HEK293 (cell line): ENCODE data around the gene GRIP1.

ENCODE experiments used
- CTCF ChIA-PET: fragments of 350-600 bp; formaldehyde crosslinking; extraction: SDS; loops from one replicate; lab custom pipeline; 2021; ENCODE audit warnings: antibody characterized with exemption; lab: Yijun Ruan, JAX
- POLR2A ChIA-PET: fragments of 300-600 bp; formaldehyde crosslinking; extraction: SDS; loops from one replicate; lab custom pipeline; 2020; ENCODE audit warnings: antibody characterized with exemption, inconsistent platforms; lab: Yijun Ruan, JAX
- H3K27ac ChIP-seq: fragments of 200-500 bp; sonication (Bioruptor generic); 2 replicates; pipeline ENCODE4 v1.5.1; 2014; ENCODE audit warnings: low read depth, low read length, control low read depth, inconsistent platforms; ENCODE audit errors: extremely low read depth
- H3K36me3 ChIP-seq, 2 experiments: fragments of 200-500 bp in 1 of 2; sonication (Bioruptor generic) in 1 of 2; 1 replicate in 1 of 2; 2 replicates in 1 of 2; pipeline ENCODE4 v1.5.1; 2014 to 2017; ENCODE audit warnings: inconsistent platforms in 2 of 2, low read length in 2 of 2; ENCODE audit not compliant: control insufficient read depth in 2 of 2, insufficient read depth in 1 of 2
- H3K4me1 ChIP-seq: fragments of 200-500 bp; sonication (Bioruptor generic); 2 replicates; pipeline ENCODE4 v1.5.1; 2014; ENCODE audit warnings: mild to moderate bottlenecking, low read length, inconsistent platforms; ENCODE audit not compliant: control insufficient read depth, insufficient read depth
- H3K4me3 ChIP-seq: 2 replicates; pipeline ENCODE4 v1.5.1; 2011; ENCODE audit warnings: low read depth, mild to moderate bottlenecking, control low read depth, low read length, moderate library complexity
- H3K9me3 ChIP-seq: fragments of 200-500 bp; sonication (Bioruptor generic); 2 replicates; pipeline ENCODE4 v1.5.1; 2014; ENCODE audit warnings: low read depth, low read length, inconsistent platforms; ENCODE audit not compliant: control insufficient read depth, insufficient read depth
- MYNN ChIP-seq: fragments of 450-650 bp; formaldehyde crosslinking; IDR thresholded peaks from 2 replicates; pipeline ENCODE4 v1.5.1; 2016; ENCODE audit warnings: missing biosample characterization, missing genetic modification characterization, borderline replicate concordance
- MZF1 ChIP-seq: fragments of 450-650 bp; formaldehyde crosslinking; IDR thresholded peaks from 2 replicates; pipeline ENCODE4 v1.5.1; 2017; ENCODE audit warnings: missing biosample characterization, missing genetic modification characterization, borderline replicate concordance
- PRDM1 ChIP-seq: fragments of 450-650 bp; formaldehyde crosslinking; IDR thresholded peaks from 2 replicates; pipeline ENCODE4; 2016; ENCODE audit warnings: missing biosample characterization, missing genetic modification characterization
- SP2 ChIP-seq: fragments of 450-650 bp; formaldehyde crosslinking; IDR thresholded peaks from 2 replicates; pipeline ENCODE4 v1.5.1; 2016; ENCODE audit warnings: missing biosample characterization, missing genetic modification characterization
- ZBTB8A ChIP-seq: fragments of 450-650 bp; formaldehyde crosslinking; IDR thresholded peaks from 2 replicates; pipeline ENCODE4 v1.5.1; 2016; ENCODE audit warnings: missing biosample characterization, missing genetic modification characterization
- ZNF155 ChIP-seq: fragments of 450-650 bp; formaldehyde crosslinking; IDR thresholded peaks from 2 replicates; pipeline ENCODE4 v1.5.1; 2016; ENCODE audit warnings: missing biosample characterization, missing genetic modification characterization
- ZNF214 ChIP-seq: fragments of 450-650 bp; formaldehyde crosslinking; IDR thresholded peaks from 2 replicates; pipeline ENCODE4 v1.5.1; 2017; ENCODE audit warnings: missing biosample characterization, mild to moderate bottlenecking, missing genetic modification characterization, borderline replicate concordance
- ZNF24 ChIP-seq: fragments of 450-650 bp; formaldehyde crosslinking; IDR thresholded peaks from 2 replicates; pipeline ENCODE4 v1.5.1; 2016; ENCODE audit warnings: missing biosample characterization, missing genetic modification characterization
- ZNF416 ChIP-seq: fragments of 450-650 bp; formaldehyde crosslinking; IDR thresholded peaks from 2 replicates; pipeline ENCODE4 v1.5.1; 2016; ENCODE audit warnings: missing biosample characterization, missing genetic modification characterization
- ZNF426 ChIP-seq: fragments of 450-650 bp; formaldehyde crosslinking; IDR thresholded peaks from 2 replicates; pipeline ENCODE4 v1.5.1; 2017; ENCODE audit warnings: missing biosample characterization, missing genetic modification characterization, mild to moderate bottlenecking, inconsistent platforms, moderate library complexity
- ZNF548 ChIP-seq: fragments of 450-650 bp; formaldehyde crosslinking; IDR thresholded peaks from 2 replicates; pipeline ENCODE4 v1.5.1; 2016; ENCODE audit warnings: missing biosample characterization, missing genetic modification characterization
- ZNF561 ChIP-seq: fragments of 450-650 bp; IDR thresholded peaks from 2 replicates; pipeline ENCODE4 v1.5.1; 2018; ENCODE audit warnings: missing biosample characterization, missing genetic modification characterization, borderline replicate concordance
- ZNF701 ChIP-seq: fragments of 450-650 bp; formaldehyde crosslinking; IDR thresholded peaks from 2 replicates; pipeline ENCODE4 v1.5.1; 2016; ENCODE audit warnings: missing biosample characterization, missing genetic modification characterization
- ZNF76 ChIP-seq: fragments of 450-650 bp; formaldehyde crosslinking; IDR thresholded peaks from 2 replicates; pipeline ENCODE4; 2016; ENCODE audit warnings: low read depth, missing biosample characterization, missing genetic modification characterization, borderline replicate concordance
- TF ChIP-seq, protein P1 (sequence below): fragments of 450-650 bp; formaldehyde crosslinking; IDR thresholded peaks from 2 replicates; pipeline ENCODE4 v1.5.1; 2016; ENCODE audit warnings: missing biosample characterization, missing genetic modification characterization
- TF ChIP-seq, protein P2 (sequence below): fragments of 450-650 bp; formaldehyde crosslinking; IDR thresholded peaks from 2 replicates; pipeline ENCODE4 v1.5.1; 2016; ENCODE audit warnings: missing biosample characterization, missing genetic modification characterization
- TF ChIP-seq, protein P3 (sequence below): fragments of 450-650 bp; formaldehyde crosslinking; IDR thresholded peaks from 2 replicates; pipeline ENCODE4 v1.5.1; 2016; ENCODE audit warnings: missing biosample characterization, missing genetic modification characterization, borderline replicate concordance
- TF ChIP-seq, protein P4 (sequence below): fragments of 450-650 bp; formaldehyde crosslinking; IDR thresholded peaks from 2 replicates; pipeline ENCODE4 v1.5.1; 2016; ENCODE audit warnings: missing biosample characterization, missing genetic modification characterization
- TF ChIP-seq, protein P5 (sequence below): fragments of 450-650 bp; formaldehyde crosslinking; IDR thresholded peaks from 2 replicates; pipeline ENCODE4 v1.5.0; 2017; ENCODE audit warnings: missing biosample characterization, missing genetic modification characterization, borderline replicate concordance

Gene GRIP1

DNA sequence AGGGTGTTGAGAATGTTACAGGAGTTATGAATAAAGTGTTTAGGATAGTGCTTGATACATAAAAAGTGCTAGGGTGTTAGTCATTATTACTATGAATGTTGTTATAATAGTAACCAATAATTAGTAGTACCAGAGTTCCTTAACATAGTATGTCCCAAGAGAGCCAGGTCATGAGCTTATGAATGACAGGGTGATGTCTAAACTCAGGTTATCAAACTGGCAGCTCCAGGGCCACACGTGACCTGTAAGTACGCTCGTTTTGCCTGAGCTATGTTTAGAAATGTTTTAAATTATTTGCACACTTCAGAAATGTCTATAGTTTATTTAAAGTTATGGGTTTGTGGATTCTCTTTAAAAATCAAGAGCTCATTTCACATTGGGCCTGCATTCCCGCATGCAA, 14.1 kb upstream of the GRIP1 start:
- H3K36me3 ChIP-seq, result no peaks in the 10 kb centered on the region
- POLR2A ChIA-PET, result interaction anchor here (0.7 kb wide), 1 partner anchor 15 kb away, joined by 3 read pairs; no protein-coding TSS in a partner anchor
- TF ChIP-seq, protein P1, sequence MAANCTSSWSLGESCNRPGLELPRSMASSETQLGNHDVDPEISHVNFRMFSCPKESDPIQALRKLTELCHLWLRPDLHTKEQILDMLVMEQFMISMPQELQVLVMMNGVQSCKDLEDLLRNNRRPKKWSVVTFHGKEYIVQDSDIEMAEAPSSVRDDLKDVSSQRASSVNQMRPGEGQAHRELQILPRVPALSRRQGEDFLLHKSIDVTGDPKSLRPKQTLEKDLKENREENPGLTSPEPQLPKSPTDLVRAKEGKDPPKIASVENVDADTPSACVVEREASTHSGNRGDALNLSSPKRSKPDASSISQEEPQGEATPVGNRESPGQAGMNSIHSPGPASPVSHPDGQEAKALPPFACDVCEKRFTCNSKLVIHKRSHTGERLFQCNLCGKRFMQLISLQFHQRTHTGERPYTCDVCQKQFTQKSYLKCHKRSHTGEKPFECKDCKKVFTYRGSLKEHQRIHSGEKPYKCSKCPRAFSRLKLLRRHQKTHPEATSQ (tag by site-specific recombination), result no peak
- no peak for TF ChIP-seq ZNF155
- TF ChIP-seq, protein P2, sequence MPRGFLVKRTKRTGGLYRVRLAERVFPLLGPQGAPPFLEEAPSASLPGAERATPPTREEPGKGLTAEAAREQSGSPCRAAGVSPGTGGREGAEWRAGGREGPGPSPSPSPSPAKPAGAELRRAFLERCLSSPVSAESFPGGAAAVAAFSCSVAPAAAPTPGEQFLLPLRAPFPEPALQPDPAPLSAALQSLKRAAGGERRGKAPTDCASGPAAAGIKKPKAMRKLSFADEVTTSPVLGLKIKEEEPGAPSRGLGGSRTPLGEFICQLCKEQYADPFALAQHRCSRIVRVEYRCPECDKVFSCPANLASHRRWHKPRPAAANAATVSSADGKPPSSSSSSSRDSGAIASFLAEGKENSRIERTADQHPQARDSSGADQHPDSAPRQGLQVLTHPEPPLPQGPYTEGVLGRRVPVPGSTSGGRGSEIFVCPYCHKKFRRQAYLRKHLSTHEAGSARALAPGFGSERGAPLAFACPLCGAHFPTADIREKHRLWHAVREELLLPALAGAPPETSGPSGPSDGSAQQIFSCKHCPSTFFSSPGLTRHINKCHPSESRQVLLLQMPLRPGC (tag by site-specific recombination), result no peak
- TF ChIP-seq MZF1 (tag by site-specific recombination), result no peak
- TF ChIP-seq, protein P3, sequence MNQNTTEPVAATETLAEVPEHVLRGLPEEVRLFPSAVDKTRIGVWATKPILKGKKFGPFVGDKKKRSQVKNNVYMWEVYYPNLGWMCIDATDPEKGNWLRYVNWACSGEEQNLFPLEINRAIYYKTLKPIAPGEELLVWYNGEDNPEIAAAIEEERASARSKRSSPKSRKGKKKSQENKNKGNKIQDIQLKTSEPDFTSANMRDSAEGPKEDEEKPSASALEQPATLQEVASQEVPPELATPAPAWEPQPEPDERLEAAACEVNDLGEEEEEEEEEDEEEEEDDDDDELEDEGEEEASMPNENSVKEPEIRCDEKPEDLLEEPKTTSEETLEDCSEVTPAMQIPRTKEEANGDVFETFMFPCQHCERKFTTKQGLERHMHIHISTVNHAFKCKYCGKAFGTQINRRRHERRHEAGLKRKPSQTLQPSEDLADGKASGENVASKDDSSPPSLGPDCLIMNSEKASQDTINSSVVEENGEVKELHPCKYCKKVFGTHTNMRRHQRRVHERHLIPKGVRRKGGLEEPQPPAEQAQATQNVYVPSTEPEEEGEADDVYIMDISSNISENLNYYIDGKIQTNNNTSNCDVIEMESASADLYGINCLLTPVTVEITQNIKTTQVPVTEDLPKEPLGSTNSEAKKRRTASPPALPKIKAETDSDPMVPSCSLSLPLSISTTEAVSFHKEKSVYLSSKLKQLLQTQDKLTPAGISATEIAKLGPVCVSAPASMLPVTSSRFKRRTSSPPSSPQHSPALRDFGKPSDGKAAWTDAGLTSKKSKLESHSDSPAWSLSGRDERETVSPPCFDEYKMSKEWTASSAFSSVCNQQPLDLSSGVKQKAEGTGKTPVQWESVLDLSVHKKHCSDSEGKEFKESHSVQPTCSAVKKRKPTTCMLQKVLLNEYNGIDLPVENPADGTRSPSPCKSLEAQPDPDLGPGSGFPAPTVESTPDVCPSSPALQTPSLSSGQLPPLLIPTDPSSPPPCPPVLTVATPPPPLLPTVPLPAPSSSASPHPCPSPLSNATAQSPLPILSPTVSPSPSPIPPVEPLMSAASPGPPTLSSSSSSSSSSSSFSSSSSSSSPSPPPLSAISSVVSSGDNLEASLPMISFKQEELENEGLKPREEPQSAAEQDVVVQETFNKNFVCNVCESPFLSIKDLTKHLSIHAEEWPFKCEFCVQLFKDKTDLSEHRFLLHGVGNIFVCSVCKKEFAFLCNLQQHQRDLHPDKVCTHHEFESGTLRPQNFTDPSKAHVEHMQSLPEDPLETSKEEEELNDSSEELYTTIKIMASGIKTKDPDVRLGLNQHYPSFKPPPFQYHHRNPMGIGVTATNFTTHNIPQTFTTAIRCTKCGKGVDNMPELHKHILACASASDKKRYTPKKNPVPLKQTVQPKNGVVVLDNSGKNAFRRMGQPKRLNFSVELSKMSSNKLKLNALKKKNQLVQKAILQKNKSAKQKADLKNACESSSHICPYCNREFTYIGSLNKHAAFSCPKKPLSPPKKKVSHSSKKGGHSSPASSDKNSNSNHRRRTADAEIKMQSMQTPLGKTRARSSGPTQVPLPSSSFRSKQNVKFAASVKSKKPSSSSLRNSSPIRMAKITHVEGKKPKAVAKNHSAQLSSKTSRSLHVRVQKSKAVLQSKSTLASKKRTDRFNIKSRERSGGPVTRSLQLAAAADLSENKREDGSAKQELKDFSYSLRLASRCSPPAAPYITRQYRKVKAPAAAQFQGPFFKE (tag by site-specific recombination), result no peak
- no peak for TF ChIP-seq ZNF24
- TF ChIP-seq, protein P4, sequence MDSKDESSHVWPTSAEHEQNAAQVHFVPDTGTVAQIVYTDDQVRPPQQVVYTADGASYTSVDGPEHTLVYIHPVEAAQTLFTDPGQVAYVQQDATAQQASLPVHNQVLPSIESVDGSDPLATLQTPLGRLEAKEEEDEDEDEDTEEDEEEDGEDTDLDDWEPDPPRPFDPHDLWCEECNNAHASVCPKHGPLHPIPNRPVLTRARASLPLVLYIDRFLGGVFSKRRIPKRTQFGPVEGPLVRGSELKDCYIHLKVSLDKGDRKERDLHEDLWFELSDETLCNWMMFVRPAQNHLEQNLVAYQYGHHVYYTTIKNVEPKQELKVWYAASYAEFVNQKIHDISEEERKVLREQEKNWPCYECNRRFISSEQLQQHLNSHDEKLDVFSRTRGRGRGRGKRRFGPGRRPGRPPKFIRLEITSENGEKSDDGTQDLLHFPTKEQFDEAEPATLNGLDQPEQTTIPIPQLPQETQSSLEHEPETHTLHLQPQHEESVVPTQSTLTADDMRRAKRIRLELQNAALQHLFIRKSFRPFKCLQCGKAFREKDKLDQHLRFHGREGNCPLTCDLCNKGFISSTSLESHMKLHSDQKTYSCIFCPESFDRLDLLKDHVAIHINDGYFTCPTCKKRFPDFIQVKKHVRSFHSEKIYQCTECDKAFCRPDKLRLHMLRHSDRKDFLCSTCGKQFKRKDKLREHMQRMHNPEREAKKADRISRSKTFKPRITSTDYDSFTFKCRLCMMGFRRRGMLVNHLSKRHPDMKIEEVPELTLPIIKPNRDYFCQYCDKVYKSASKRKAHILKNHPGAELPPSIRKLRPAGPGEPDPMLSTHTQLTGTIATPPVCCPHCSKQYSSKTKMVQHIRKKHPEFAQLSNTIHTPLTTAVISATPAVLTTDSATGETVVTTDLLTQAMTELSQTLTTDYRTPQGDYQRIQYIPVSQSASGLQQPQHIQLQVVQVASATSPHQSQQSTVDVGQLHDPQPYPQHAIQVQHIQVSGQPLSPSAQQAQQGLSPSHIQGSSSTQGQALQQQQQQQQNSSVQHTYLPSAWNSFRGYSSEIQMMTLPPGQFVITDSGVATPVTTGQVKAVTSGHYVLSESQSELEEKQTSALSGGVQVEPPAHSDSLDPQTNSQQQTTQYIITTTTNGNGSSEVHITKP (tag by site-specific recombination), result no peak
- no peak for TF ChIP-seq ZNF416 (tag by site-specific recombination)
- TF ChIP-seq ZNF214, result no peak
- TF ChIP-seq, all 188 proteins: peak for 0
- H3K4me1 ChIP-seq, result no peaks in the 10 kb centered on the region; the same call in 1 of the 2 replicates
- H3K4me3 ChIP-seq, result no peak overlapping the region
- no peaks in the 10 kb centered on the region for H3K9me3 ChIP-seq
- CTCF ChIA-PET, result interaction anchor here (0.6 to 2.1 kb wide), 7 partner anchors 11 to 1601 kb away, joined by 3 to 9 read pairs (median 4); no protein-coding TSS in a partner anchor
- no peak overlapping the region for H3K27ac ChIP-seq

DNA sequence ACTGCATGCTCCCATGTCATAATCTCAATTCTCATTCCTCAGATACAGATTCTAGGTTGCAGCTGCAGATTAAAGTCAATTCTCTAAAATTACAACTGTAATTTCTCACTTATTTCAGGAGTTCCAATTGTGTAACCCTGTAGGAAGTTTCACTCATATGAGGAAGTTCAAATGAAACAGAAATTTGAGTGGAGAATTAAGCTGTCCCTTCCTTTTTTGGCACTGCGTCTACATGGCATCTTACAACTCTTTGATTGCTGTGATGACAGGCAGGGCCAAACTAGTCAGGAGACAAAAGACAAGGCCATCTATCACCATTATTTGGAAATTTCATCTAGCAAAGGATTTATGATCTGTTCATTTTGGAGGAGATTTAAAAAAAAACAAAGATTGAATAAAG, 13.3 kb upstream of the GRIP1 start:
- ChIA-PET POLR2A (no interaction called here), CTCF (interaction anchor here (0.7 to 2.1 kb wide), 5 partner anchors 11 to 169 kb away, joined by 3 to 9 read pairs (median 4); no protein-coding TSS in a partner anchor)
- Histone ChIP-seq H3K27ac (no peak overlapping the region), H3K36me3 (no peaks in the 10 kb centered on the region), H3K4me3 (no peak overlapping the region), H3K4me1 (no peaks in the 10 kb centered on the region; the same call in 1 of the 2 replicates), H3K9me3 (no peaks in the 10 kb centered on the region)
- TF ChIP-seq SP2 (tag by site-specific recombination), result no peak
- TF ChIP-seq ZNF548 (tag by site-specific recombination), result no peak
- TF ChIP-seq MYNN (tag by site-specific recombination), result no peak
- TF ChIP-seq PRDM1, result no peak
- TF ChIP-seq ZNF561, result no peak
- TF ChIP-seq ZNF426, result no peak
- TF ChIP-seq ZNF701, result no peak
- TF ChIP-seq ZBTB8A (tag by site-specific recombination), result no peak
- TF ChIP-seq ZNF76 (tag by site-specific recombination), result no peak
- TF ChIP-seq, protein P5, sequence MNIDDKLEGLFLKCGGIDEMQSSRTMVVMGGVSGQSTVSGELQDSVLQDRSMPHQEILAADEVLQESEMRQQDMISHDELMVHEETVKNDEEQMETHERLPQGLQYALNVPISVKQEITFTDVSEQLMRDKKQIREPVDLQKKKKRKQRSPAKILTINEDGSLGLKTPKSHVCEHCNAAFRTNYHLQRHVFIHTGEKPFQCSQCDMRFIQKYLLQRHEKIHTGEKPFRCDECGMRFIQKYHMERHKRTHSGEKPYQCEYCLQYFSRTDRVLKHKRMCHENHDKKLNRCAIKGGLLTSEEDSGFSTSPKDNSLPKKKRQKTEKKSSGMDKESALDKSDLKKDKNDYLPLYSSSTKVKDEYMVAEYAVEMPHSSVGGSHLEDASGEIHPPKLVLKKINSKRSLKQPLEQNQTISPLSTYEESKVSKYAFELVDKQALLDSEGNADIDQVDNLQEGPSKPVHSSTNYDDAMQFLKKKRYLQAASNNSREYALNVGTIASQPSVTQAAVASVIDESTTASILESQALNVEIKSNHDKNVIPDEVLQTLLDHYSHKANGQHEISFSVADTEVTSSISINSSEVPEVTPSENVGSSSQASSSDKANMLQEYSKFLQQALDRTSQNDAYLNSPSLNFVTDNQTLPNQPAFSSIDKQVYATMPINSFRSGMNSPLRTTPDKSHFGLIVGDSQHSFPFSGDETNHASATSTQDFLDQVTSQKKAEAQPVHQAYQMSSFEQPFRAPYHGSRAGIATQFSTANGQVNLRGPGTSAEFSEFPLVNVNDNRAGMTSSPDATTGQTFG (tag by site-specific recombination), result no peak
